Small intestine (tissue), 7 donors: Measurements from ENCODE around the gene TMEM19. TPM values are rescaled to one million over a fixed set of nuclear protein-coding genes. Genes with fewer than 3 reads are reported as not detected.

Experiments
- DNase-seq, 2 donors: peaks; one replicate each; pipeline versions ENCODE4 v3.0.0 to v3.0.0-alpha.2; 2013
- FAIRE-seq: peaks from 2 replicates; lab custom pipeline; 2012; peaks lifted over from hg19 to GRCh38; lab: Jason Lieb, UNC
- H3K27ac ChIP-seq, 3 donors: one replicate each; pipeline ENCODE4 v1.5.1; 2013; ENCODE audit warnings: low read length in 2 of 3, mild to moderate bottlenecking in 2 of 3, control low read depth in 1 of 3, inconsistent platforms in 1 of 3, low read depth in 1 of 3, moderate library complexity in 1 of 3
- H3K27me3 ChIP-seq, 3 donors: one replicate each; pipeline ENCODE4 v1.6.1; 2013; ENCODE audit warnings: low read length in 3 of 3, inconsistent platforms in 1 of 3; ENCODE audit not compliant: control insufficient read depth in 3 of 3, insufficient read depth in 3 of 3
- H3K36me3 ChIP-seq, 3 donors: one replicate each; pipeline ENCODE4 v1.6.1; 2013; ENCODE audit warnings: low read length in 3 of 3, inconsistent platforms in 1 of 3, low read depth in 1 of 3, mild to moderate bottlenecking in 1 of 3, moderate library complexity in 1 of 3; ENCODE audit not compliant: control insufficient read depth in 3 of 3, insufficient read depth in 2 of 3
- H3K4me1 ChIP-seq, 3 donors: one replicate each; pipeline ENCODE4 v1.6.1; 2013; ENCODE audit warnings: low read length in 2 of 3, inconsistent platforms in 1 of 3, low read depth in 1 of 3, mild to moderate bottlenecking in 1 of 3, moderate library complexity in 1 of 3; ENCODE audit not compliant: control insufficient read depth in 3 of 3, insufficient read depth in 2 of 3
- H3K4me3 ChIP-seq, 3 donors: one replicate each; pipeline ENCODE4 v1.5.1; 2013; ENCODE audit warnings: low read length in 3 of 3, control low read depth in 1 of 3, inconsistent platforms in 1 of 3, low read depth in 1 of 3, mild to moderate bottlenecking in 1 of 3, moderate library complexity in 1 of 3
- H3K9me3 ChIP-seq, 2 donors: one replicate each; pipeline ENCODE4 v1.6.1; 2013; ENCODE audit warnings: low read depth in 1 of 2, low read length in 1 of 2; ENCODE audit not compliant: control insufficient read depth in 2 of 2, insufficient read depth in 1 of 2
- WGBS, 3 donors: extraction: QIAGEN DNeasy Blood & Tissue Kit; methylation state at CpG; one replicate each; pipeline ENCODE4 v1.1.7; 2013; 5-methylcytosine and 5-hydroxymethylcytosine counted together
- polyA plus RNA-seq, 4 donors: library from polyadenylated mRNA; stranded (reverse) in 3 of 4; unstranded in 1 of 4; fragments of 200-250 nt in 3 of 4; fragments of 120-200 nt in 1 of 4; gene quantifications; one replicate each; pipeline versions ENCODE4 v1.2.1 to v1.2.3, GENCODE V29; 2013
- donor health status: healthy with polysubstance abuse.
- donor health status: control.
- donor health status: control.
- donor health status: Bipolar disorder and iron deficiency.
- donor health status: healthy.

TMEM19 gene
- polyA plus RNA-seq, 4 donors: 12.2 to 28.8 (median 16.2) TPM

- Histone ChIP-seq H3K9me3 (peaks cover 0 to 7% of the 10 kb centered on the region in 2 donors), H3K4me1 (peaks cover 0 to 4% (median 0%) of the 10 kb centered on the region in 3 donors), H3K4me3 (no peak overlapping the region), H3K27me3 (no peaks in the 10 kb centered on the region), H3K36me3 (peaks cover 7 to 19% (median 14%) of the 10 kb centered on the region in 3 donors), H3K27ac (no peak overlapping the region)
- WGBS, 3 donors: 70 to 77% (median 73%) methylated on average over 3 of the region's 3 CpGs
- FAIRE-seq (no peak), DNase-seq (no peak)
These were observed 29.1 kb upstream of the TMEM19 start for GRCh38 chr12:71656740-71657139.

- Histone ChIP-seq H3K4me1 (peaks cover 0 to 4% (median 0%) of the 10 kb centered on the region in 3 donors), H3K27me3 (no peaks in the 10 kb centered on the region), H3K36me3 (peaks cover 2 to 15% (median 9%) of the 10 kb centered on the region in 3 donors), H3K27ac (peak overlapping the region in 1 of 3 donors; percentile 98), H3K9me3 (no peaks in the 10 kb centered on the region), H3K4me3 (peak overlapping the region in 2 of 3 donors; percentile 77 to 90)
- DNase-seq (peak; percentile 43 to 45), FAIRE-seq (no peak)
- 1 to 5% (median 2%) methylated on average over 8 of the region's 8 CpGs for WGBS, 3 donors
These were observed 23.8 kb upstream of the TMEM19 start for GRCh38 chr12:71661977-71662530.

- peaks cover 0 to 11% (median 7%) of the 10 kb centered on the region in 3 donors for H3K36me3 ChIP-seq
- no peaks in the 10 kb centered on the region for H3K9me3 ChIP-seq
- no peak for FAIRE-seq
- H3K4me1 ChIP-seq: peaks cover 0 to 4% (median 0%) of the 10 kb centered on the region in 3 donors
- 0% methylated on average over 47 to 53 of the region's 53 CpGs for WGBS, 3 donors
- peak overlapping the region; percentile 77 to 90 (median 81) for H3K4me3 ChIP-seq
- DNase-seq: peak; percentile 75 to 90
- H3K27me3 ChIP-seq: no peaks in the 10 kb centered on the region
- H3K27ac ChIP-seq: peak overlapping the region; percentile 97 to 100 (median 98)
These were observed 22.9 kb upstream of the TMEM19 start for GRCh38 chr12:71662849-71663560.

- Histone ChIP-seq H3K27ac (peak within 1 kb of the TSS; percentile 97 to 100 (median 98)), H3K4me1 (peaks cover 0 to 4% (median 0%) of the 10 kb centered on the region in 3 donors), H3K27me3 (no peaks in the 10 kb centered on the region), H3K36me3 (peaks cover 0 to 7% (median 4%) of the 10 kb centered on the region in 3 donors), H3K4me3 (peak within 1 kb of the TSS; percentile 77 to 90 (median 81)), H3K9me3 (no peaks in the 10 kb centered on the region)
- FAIRE-seq (no peak), DNase-seq (peak; percentile 99 to 100)
- WGBS, 3 donors: 1% methylated on average over 57 of the region's 57 CpGs
These were observed 22.1 kb upstream of the TMEM19 start, which contains the start of the genes THAP2 and ZFC3H1 for GRCh38 chr12:71663561-71664410. TSS of gene THAP2 (plus strand) at chr12:71664301. CDS start at chr12:71664510, 209 bp downstream. TSS of gene ZFC3H1 (minus strand) at chr12:71663848. CDS start at chr12:71663610, 238 bp downstream.

- Histone ChIP-seq H3K36me3 (peaks cover 0 to 7% (median 0%) of the 10 kb centered on the region in 3 donors), H3K4me3 (peak overlapping the region; percentile 77 to 90 (median 81)), H3K27ac (peak overlapping the region; percentile 96 to 100 (median 98)), H3K4me1 (peaks cover 0 to 4% (median 0%) of the 10 kb centered on the region in 3 donors), H3K27me3 (no peaks in the 10 kb centered on the region), H3K9me3 (no peaks in the 10 kb centered on the region)
- DNase-seq: peak in 1 of 2 donors; percentile 24
- WGBS, 3 donors: 0% methylated on average over 20 of the region's 20 CpGs
- no peak for FAIRE-seq
These were observed 21.3 kb upstream of the TMEM19 start for GRCh38 chr12:71664411-71665089.

GRCh38 chr12:71665090-71665463 lies 20.8 kb upstream of the TMEM19 start:
- Histone ChIP-seq H3K4me1 (peaks cover 0 to 4% (median 0%) of the 10 kb centered on the region in 3 donors), H3K27ac (peak overlapping the region in 1 of 3 donors; percentile 98), H3K9me3 (no peaks in the 10 kb centered on the region), H3K27me3 (no peaks in the 10 kb centered on the region), H3K36me3 (peaks cover 0 to 7% (median 0%) of the 10 kb centered on the region in 3 donors), H3K4me3 (peak overlapping the region; percentile 77 to 90 (median 81))
- WGBS, 3 donors: 2 to 16% (median 3%) methylated on average over 4 of the region's 4 CpGs
- DNase-seq: peak in 1 of 2 donors; percentile 39
- no peak for FAIRE-seq

GRCh38 chr12:71666259-71666658 lies 19.6 kb upstream of the TMEM19 start:
- Histone ChIP-seq H3K4me3 (no peak overlapping the region), H3K9me3 (no peaks in the 10 kb centered on the region), H3K27ac (no peak overlapping the region), H3K27me3 (no peaks in the 10 kb centered on the region), H3K36me3 (peaks cover 0 to 7% (median 0%) of the 10 kb centered on the region in 3 donors), H3K4me1 (peaks cover 0 to 4% (median 0%) of the 10 kb centered on the region in 3 donors)
- WGBS, 3 donors: 90 to 98% (median 95%) methylated on average over 5 of the region's 5 CpGs
- no peak for DNase-seq
- FAIRE-seq: no peak
